HepG2 (cell line): ENCODE measurements around the gene COPZ2. TPM values are rescaled to one million over a fixed set of nuclear protein-coding genes. Genes with fewer than 3 reads are reported as not detected.

Experiments
- ATAC-seq: fragments of 200-7000 bp; cut with Tn5 transposase; 3 replicates; pipeline ENCODE4 v1.9.1; 2020; ENCODE audit warnings: mild to moderate bottlenecking, moderate library complexity
- BruUV-seq: library from RNA; stranded (reverse); fragments of 400-500 nt; replicated peaks from 2 replicates; lab custom pipeline; 2021; lab: Mats Ljungman, UMichigan
- CTCF ChIA-PET: fragments of 300-600 bp; formaldehyde crosslinking; extraction: SDS; loops from one replicate; lab custom pipeline; 2021; ENCODE audit warnings: low total read pairs, inconsistent platforms, low intra/inter-chr PET ratio; lab: Yijun Ruan, JAX
- POLR2A ChIA-PET: fragments of 350-600 bp; sonication (Branson Sonifier 250); formaldehyde crosslinking; loops from one replicate; lab custom pipeline; 2020; ENCODE audit warnings: antibody characterized with exemption, inconsistent platforms; lab: Yijun Ruan, JAX
- DNase-seq: peaks from one replicate; pipeline ENCODE4 v3.0.0-alpha.2; 2015; ENCODE audit warnings: low spot score
- FAIRE-seq: peaks from 3 replicates; lab custom pipeline; 2011; peaks lifted over from hg19 to GRCh38; lab: Jason Lieb, UNC
- H2AFZ ChIP-seq: one replicate; pipeline ENCODE4 v1.6.1; 2011; ENCODE audit warnings: low read length, inconsistent platforms
- H3K27ac ChIP-seq: fragments of 300-600 bp; 3 replicates; pipeline ENCODE4 v1.8.0; 2011; ENCODE audit warnings: mixed run types, mild to moderate bottlenecking, mixed read lengths, low read length, inconsistent platforms; ENCODE audit not compliant: insufficient read depth; ENCODE audit errors: extremely low read length
- H3K27me3 ChIP-seq, 2 experiments: fragments of 200-600 bp in 1 of 2; 2 replicates in 1 of 2; 3 replicates in 1 of 2; pipeline versions ENCODE4 v1.6.0 to v1.8.0; 2011; ENCODE audit warnings: low read length in 2 of 2, mild to moderate bottlenecking in 2 of 2, moderate library complexity in 2 of 2, inconsistent platforms in 1 of 2; ENCODE audit not compliant: insufficient read depth in 2 of 2, control insufficient read depth in 1 of 2
- H3K36me3 ChIP-seq, 2 experiments: fragments of 200-600 bp in 1 of 2; replicated peaks in 1 of 2; 2 replicates in 1 of 2; 3 replicates in 1 of 2; pipeline versions ENCODE4 v1.5.1 to v1.8.0; 2011; ENCODE audit warnings: low read length in 2 of 2, inconsistent platforms in 1 of 2; ENCODE audit not compliant: insufficient read depth in 2 of 2, control insufficient read depth in 1 of 2
- H3K4me1 ChIP-seq: 2 replicates; pipeline ENCODE4 v1.5.1; 2012; ENCODE audit warnings: low read length, inconsistent platforms; ENCODE audit not compliant: insufficient read depth
- H3K4me2 ChIP-seq: 2 replicates; pipeline ENCODE4 v1.6.0; 2011; ENCODE audit warnings: low read depth, low read length, inconsistent platforms
- H3K4me3 ChIP-seq, 3 experiments: fragments of 200-600 bp in 1 of 3; sonication (generic), shearing (Covaris generic) in 1 of 3; replicated peaks in 1 of 3; 2 replicates each; pipeline ENCODE4 v1.5.1; 2011 to 2016; ENCODE audit warnings: low read length in 3 of 3, inconsistent platforms in 2 of 3, low read depth in 2 of 3, mild to moderate bottlenecking in 2 of 3, control low read depth in 1 of 3, mixed read lengths in 1 of 3; ENCODE audit not compliant: insufficient read depth in 1 of 3
- H3K79me2 ChIP-seq: one replicate; pipeline ENCODE4 v1.6.1; 2011; ENCODE audit warnings: low read length, inconsistent platforms; ENCODE audit not compliant: insufficient read depth
- H3K9ac ChIP-seq: 2 replicates; pipeline ENCODE4 v1.6.0; 2011; ENCODE audit warnings: mild to moderate bottlenecking, low read depth, low read length, inconsistent platforms; ENCODE audit not compliant: insufficient read depth
- H3K9me3 ChIP-seq: 2 replicates; pipeline ENCODE4 v1.5.1; 2012; ENCODE audit warnings: mild to moderate bottlenecking, low read length
- H4K20me1 ChIP-seq: 2 replicates; pipeline ENCODE4 v1.6.0; 2011; ENCODE audit warnings: inconsistent platforms, mild to moderate bottlenecking, low read length, moderate library complexity; ENCODE audit not compliant: insufficient read depth
- HHEX ChIP-seq: IDR thresholded peaks from 2 replicates; pipeline ENCODE4 v1.6.1; 2016; ENCODE audit warnings: control low read depth
- PBX2 ChIP-seq: IDR thresholded peaks from 2 replicates; pipeline ENCODE4 v1.6.1; 2016; ENCODE audit warnings: control low read depth
- THAP8 ChIP-seq: sonication (generic); formaldehyde crosslinking; IDR thresholded peaks from 2 replicates; pipeline ENCODE4 v1.5.1; 2020; ENCODE audit warnings: missing genetic modification reagents, mild to moderate bottlenecking, borderline replicate concordance
- YEATS2 ChIP-seq: sonication (generic); formaldehyde crosslinking; IDR thresholded peaks from 2 replicates; pipeline ENCODE4 v1.4.0; 2020; ENCODE audit warnings: missing genetic modification reagents, borderline replicate concordance
- ZBTB7A ChIP-seq: sonication (generic); formaldehyde crosslinking; IDR thresholded peaks from 2 replicates; pipeline ENCODE4 v1.8.0; 2022; ENCODE audit warnings: mild to moderate bottlenecking, missing genetic modification reagents
- ZKSCAN8 ChIP-seq: IDR thresholded peaks from 2 replicates; pipeline ENCODE4 v1.6.1; 2016; ENCODE audit warnings: borderline replicate concordance, missing genetic modification reagents, missing compliant biosample characterization
- ZNF276 ChIP-seq: sonication (generic); formaldehyde crosslinking; IDR thresholded peaks from 2 replicates; pipeline ENCODE4 v1.4.0; 2020; ENCODE audit warnings: mild to moderate bottlenecking, low read depth, missing genetic modification reagents
- WGBS: methylation state at CpG from one replicate; pipeline ENCODE4 v1.1.6; 2017; ENCODE audit warnings: low lambda C conversion rate; 5-methylcytosine and 5-hydroxymethylcytosine counted together
- in situ Hi-C: cut with HindIII; loops from 2 replicates; pipeline ENCODE4 v1.10.0; 2017; ENCODE audit warnings: low pct_unique_long_range_greater_than_20kb; ENCODE audit not compliant: extremely low pct_ligation_motif_present
- intact Hi-C: fragments of 100-400 bp; cut with micrococcal nuclease; formaldehyde crosslinking; loops from one replicate; pipeline ENCODE4 v1.10.0; 2022; ENCODE audit not compliant: unreplicated experiment
- polyA plus RNA-seq, 8 experiments: library from polyadenylated mRNA; depleted of rRNA in 3 of 8; stranded (reverse) in 7 of 8; unstranded in 1 of 8; fragments of >200 nt; fragmentation: Illumina TruSeq in 4 of 8; extraction: Trizol in 4 of 8; gene quantifications; 2 replicates each; pipeline versions ENCODE4 v1.2.1 to v1.2.3, GENCODE V29; 2011 to 2016; ENCODE audit warnings: low read depth in 4 of 8, missing spikeins in 1 of 8, mixed read lengths in 1 of 8; ENCODE audit not compliant: insufficient read depth in 1 of 8
- total RNA-seq, 5 experiments: library from RNA; depleted of rRNA; stranded (reverse); fragments of >200 nt; fragmentation: Illumina TruSeq; extraction: Trizol; gene quantifications; 2 replicates each; pipeline ENCODE4 v1.2.3, GENCODE V29; 2016; ENCODE audit warnings: low read depth in 1 of 5

COPZ2 gene
- total and polyA plus RNA-seq, 2 of the 13 experiments (the other 11 are each of a cell fraction or from before 2014, with no cell fraction given) = 0.61 to 1.5 TPM

GRCh38 chr17:48010193-48010592, 27.4 kb downstream of the COPZ2 start:
- BruUV-seq = no TSS peak
- peaks cover 23% of the 10 kb centered on the region for H3K4me1 ChIP-seq
- DNase-seq = no peak
- TF ChIP-seq PBX2 (CRISPR knock-in tag) (no peak), ZBTB7A (CRISPR knock-in tag) (no peak), ZNF276 (no peak), YEATS2 (CRISPR knock-in tag) (no peak), THAP8 (CRISPR knock-in tag) (no peak), ZKSCAN8 (no peak), HHEX (CRISPR knock-in tag) (no peak)
- TF ChIP-seq, all 625 proteins: peak for 0
- no peak overlapping the region for H3K4me3 ChIP-seq
- intact Hi-C loops (no loop called here), in situ Hi-C loops (no loop called here)
- WGBS = 37% methylated on average over 3 of the region's 3 CpGs
- no peak overlapping the region for H3K27ac ChIP-seq
- ATAC-seq (no peak), FAIRE-seq (no peak)
- no peak overlapping the region for H2AFZ ChIP-seq
- H3K9me3 ChIP-seq = no peaks in the 10 kb centered on the region
- CTCF ChIA-PET = no interaction called here
- no peaks in the 10 kb centered on the region for H3K36me3 ChIP-seq
- H4K20me1 ChIP-seq = no peaks in the 10 kb centered on the region; the same call in 1 of the 2 replicates
- peaks cover 11 to 64% of the 10 kb centered on the region in 2 experiments; a peak in 4 of 5 replicates for H3K27me3 ChIP-seq
- H3K4me2 ChIP-seq = no peak overlapping the region
- POLR2A ChIA-PET = no interaction called here
- H3K79me2 ChIP-seq = no peaks in the 10 kb centered on the region
- no peak overlapping the region for H3K9ac ChIP-seq
